Neural cell (in vitro differentiated cells): ENCODE results near the gene SLC22A23.

Source experiments
- CTCF ChIP-seq: fragments of 450-650 bp; IDR thresholded peaks from 2 replicates; pipeline ENCODE4 v1.5.1; 2014; ENCODE audit warnings: antibody characterized with exemption, mild to moderate bottlenecking, moderate library complexity; ENCODE audit not compliant: poor library complexity, severe bottlenecking
- EP300 ChIP-seq: fragments of 450-650 bp; conservative IDR thresholded peaks from 2 replicates; pipeline ENCODE4 v1.6.1; 2014; ENCODE audit warnings: antibody characterized with exemption, mild to moderate bottlenecking, moderate library complexity; ENCODE audit not compliant: poor library complexity, severe bottlenecking
- EZH2 ChIP-seq: fragments of 200-600, 300-800 bp; shearing (Covaris generic), sonication (generic); IDR thresholded peaks from 2 replicates; pipeline ENCODE4 v1.6.1; 2014; ENCODE audit warnings: antibody characterized with exemption, low read length, borderline replicate concordance, mild to moderate bottlenecking; ENCODE audit not compliant: insufficient read depth, poor library complexity, severe bottlenecking
- MXI1 ChIP-seq: fragments of 450-650 bp; conservative IDR thresholded peaks from 2 replicates; pipeline ENCODE4 v1.6.1; 2014; ENCODE audit warnings: antibody characterized with exemption, mild to moderate bottlenecking; ENCODE audit not compliant: poor library complexity, severe bottlenecking
- POLR2AphosphoS5 ChIP-seq: IDR thresholded peaks from 2 replicates; pipeline ENCODE4 v1.6.1; 2012
- RAD21 ChIP-seq: fragments of 450-650 bp; conservative IDR thresholded peaks from 2 replicates; pipeline ENCODE4 v1.6.1; 2014; ENCODE audit warnings: antibody characterized with exemption, mild to moderate bottlenecking, moderate library complexity
- REST ChIP-seq: IDR thresholded peaks from 2 replicates; pipeline ENCODE4 v1.6.1; 2012; ENCODE audit warnings: borderline replicate concordance
- SMC3 ChIP-seq: fragments of 450-650 bp; conservative IDR thresholded peaks from 2 replicates; pipeline ENCODE4 v1.6.1; 2014; ENCODE audit warnings: antibody characterized with exemption, mild to moderate bottlenecking, moderate library complexity; ENCODE audit not compliant: poor library complexity
- TAF1 ChIP-seq: IDR thresholded peaks from 2 replicates; pipeline ENCODE4 v1.6.1; 2012; ENCODE audit warnings: low read depth

GRCh38 chr6:3500262-3501014 lies 43.6 kb upstream of the SLC22A23 start:
- TF ChIP-seq EP300 (no peak), CTCF (no peak), POLR2AphosphoS5 (no peak), EZH2 (no peak), REST (no peak), TAF1 (no peak), SMC3 (no peak), MXI1 (no peak), RAD21 (no peak)
